Gastrocnemius medialis (tissue), 4 donors: ENCODE data around the gene SLC17A5. TPM values are rescaled to one million over a fixed set of nuclear protein-coding genes. Genes with fewer than 3 reads are reported as not detected.
"Not testable (repeated sequence)": the region's sequence is repeated elsewhere in the genome, so short reads cannot be mapped to it uniquely, and the experiment has no call there.

Experiments used
- ATAC-seq, 2 donors: fragments of 150-250 bp; one replicate each; pipeline ENCODE4 v1.9.1; 2016
- DNase-seq, 2 donors: peaks; one replicate each; pipeline ENCODE4 v3.0.0-alpha.2; 2019
- H3K27ac ChIP-seq, 4 donors: fragments of 200-600 bp; sonication (generic); 1 replicate in 1 of 4; 2 replicates in 3 of 4; pipeline ENCODE4 v1.5.1; 2016 to 2018; ENCODE audit warnings: mild to moderate bottlenecking in 2 of 4, moderate library complexity in 1 of 4
- H3K27me3 ChIP-seq, 3 donors: fragments of 200-600 bp; sonication (generic) in 2 of 3; 1 replicate in 1 of 3; 2 replicates in 2 of 3; pipeline versions ENCODE4 v1.5.1 to v1.6.0; 2016 to 2019; ENCODE audit warnings: mild to moderate bottlenecking in 1 of 3, moderate library complexity in 1 of 3
- H3K36me3 ChIP-seq, 2 donors: fragments of 200-600 bp; sonication (generic) in 1 of 2; one replicate each; pipeline ENCODE4 v1.5.1; 2017 to 2018
- H3K4me1 ChIP-seq, 2 donors: fragments of 200-600 bp; sonication (generic) in 1 of 2; one replicate each; pipeline ENCODE4 v1.5.1; 2016 to 2017; ENCODE audit warnings: mild to moderate bottlenecking in 2 of 2
- H3K4me3 ChIP-seq, 4 donors: fragments of 200-600 bp; sonication (generic) in 3 of 4; 1 replicate in 1 of 4; 2 replicates in 3 of 4; pipeline ENCODE4 v1.5.1; 2016 to 2019; ENCODE audit warnings: mild to moderate bottlenecking in 2 of 4
- H3K9me3 ChIP-seq, 3 donors: fragments of 200-600 bp; sonication (generic) in 2 of 3; 1 replicate in 1 of 3; 2 replicates in 2 of 3; pipeline ENCODE4 v1.5.1; 2016 to 2019
- POLR2A ChIP-seq, 2 donors: fragments of 450-650 bp; IDR thresholded peaks; one replicate each; pipeline ENCODE4 v1.6.1; 2017; ENCODE audit warnings: antibody characterized with exemption in 2 of 2, mild to moderate bottlenecking in 2 of 2, moderate library complexity in 2 of 2
- in situ Hi-C, 4 donors: fragments of 200-750 bp; cut with MboI; loops; one replicate each; pipeline versions ENCODE4 v1.15.0 to v1.8.0; 2017; ENCODE audit warnings: low sequenced_read_pairs in 4 of 4
- intact Hi-C: fragments of 100-400 bp; cut with DNase I; formaldehyde crosslinking; loops from one replicate; pipeline ENCODE4 v1.15.1; 2023; ENCODE audit warnings: low total_unique reads
- total RNA-seq, 4 donors: library from RNA; depleted of rRNA; stranded (reverse); fragments of >200 nt; gene quantifications; one replicate each; pipeline versions ENCODE4 v1.1.0 to v1.2.3, GENCODE V29; 2016
- TF ChIP-seq, protein P1 (sequence below), 5 experiments: fragments of 450-650 bp in 3 of 5; fragments of 200-600 bp in 2 of 5; sonication (generic) in 2 of 5; IDR thresholded peaks in 4 of 5; conservative IDR thresholded peaks in 1 of 5; 1 replicate in 4 of 5; 2 replicates in 1 of 5; pipeline ENCODE4 v1.5.1; 2016 to 2019; ENCODE audit warnings: antibody characterized with exemption in 5 of 5, mild to moderate bottlenecking in 3 of 5, moderate library complexity in 3 of 5

SLC17A5 gene
- total RNA-seq, 4 donors from 2014 or later = 2.6 to 11.5 (median 5.4) TPM

- TF ChIP-seq POLR2A (IDR thresholded peaks at IDR 0.05) = no peak
- TF ChIP-seq, protein P1, sequence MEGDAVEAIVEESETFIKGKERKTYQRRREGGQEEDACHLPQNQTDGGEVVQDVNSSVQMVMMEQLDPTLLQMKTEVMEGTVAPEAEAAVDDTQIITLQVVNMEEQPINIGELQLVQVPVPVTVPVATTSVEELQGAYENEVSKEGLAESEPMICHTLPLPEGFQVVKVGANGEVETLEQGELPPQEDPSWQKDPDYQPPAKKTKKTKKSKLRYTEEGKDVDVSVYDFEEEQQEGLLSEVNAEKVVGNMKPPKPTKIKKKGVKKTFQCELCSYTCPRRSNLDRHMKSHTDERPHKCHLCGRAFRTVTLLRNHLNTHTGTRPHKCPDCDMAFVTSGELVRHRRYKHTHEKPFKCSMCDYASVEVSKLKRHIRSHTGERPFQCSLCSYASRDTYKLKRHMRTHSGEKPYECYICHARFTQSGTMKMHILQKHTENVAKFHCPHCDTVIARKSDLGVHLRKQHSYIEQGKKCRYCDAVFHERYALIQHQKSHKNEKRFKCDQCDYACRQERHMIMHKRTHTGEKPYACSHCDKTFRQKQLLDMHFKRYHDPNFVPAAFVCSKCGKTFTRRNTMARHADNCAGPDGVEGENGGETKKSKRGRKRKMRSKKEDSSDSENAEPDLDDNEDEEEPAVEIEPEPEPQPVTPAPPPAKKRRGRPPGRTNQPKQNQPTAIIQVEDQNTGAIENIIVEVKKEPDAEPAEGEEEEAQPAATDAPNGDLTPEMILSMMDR (IDR thresholded peaks at IDR 0.05 in 4 of 5, conservative IDR thresholded peaks at IDR 0.05 in 1 of 5) = no peak
- intact Hi-C loops = no loop called here
Observed at GRCh38 chr6:73690056-73690455, 36.3 kb upstream of the SLC17A5 start.

DNA sequence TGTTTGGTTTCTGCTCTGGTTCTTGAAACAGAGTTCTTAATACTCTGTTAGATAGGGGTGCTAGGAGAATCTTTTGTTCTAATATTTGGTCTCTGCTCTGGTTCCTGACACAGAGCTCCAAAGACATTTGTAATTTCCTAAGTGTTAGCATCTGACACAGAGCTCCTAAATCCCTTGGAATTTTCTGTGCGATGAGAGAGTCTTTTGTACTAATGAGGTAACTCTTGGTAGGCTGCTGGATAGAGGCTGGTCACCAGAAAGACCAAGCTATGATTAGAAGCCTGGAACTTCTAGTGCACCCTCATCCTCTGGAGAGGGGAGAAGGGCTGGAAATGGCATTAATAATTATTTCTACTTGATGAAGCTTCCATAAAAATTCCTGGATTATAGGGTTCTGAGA lies 34.6 kb upstream of the SLC17A5 start:
- in situ Hi-C loops (no loop called here), intact Hi-C loops (no loop called here)
- no peak for DNase-seq
- no peak for ATAC-seq
- Histone ChIP-seq H3K4me1 (no peaks in the 10 kb centered on the region), H3K27ac (no peak overlapping the region), H3K9me3 (no peaks in the 10 kb centered on the region), H3K4me3 (no peak overlapping the region), H3K36me3 (no peaks in the 10 kb centered on the region), H3K27me3 (no peaks in the 10 kb centered on the region)
- no peak for TF ChIP-seq POLR2A (IDR thresholded peaks at IDR 0.05)
- TF ChIP-seq, protein P1 (IDR thresholded peaks at IDR 0.05 in 4 of 5, conservative IDR thresholded peaks at IDR 0.05 in 1 of 5) = no peak

More at GRCh38 chr6:73690056-73690455, 36.3 kb upstream of the SLC17A5 start:
- Histone ChIP-seq H3K4me1 (no peaks in the 10 kb centered on the region), H3K27ac (no peak overlapping the region), H3K4me3 (no peak overlapping the region), H3K27me3 (no peaks in the 10 kb centered on the region), H3K36me3 (no peaks in the 10 kb centered on the region), H3K9me3 (no peaks in the 10 kb centered on the region)
- DNase-seq = no peak
- ATAC-seq = no peak
- in situ Hi-C loops = no loop called here

DNA sequence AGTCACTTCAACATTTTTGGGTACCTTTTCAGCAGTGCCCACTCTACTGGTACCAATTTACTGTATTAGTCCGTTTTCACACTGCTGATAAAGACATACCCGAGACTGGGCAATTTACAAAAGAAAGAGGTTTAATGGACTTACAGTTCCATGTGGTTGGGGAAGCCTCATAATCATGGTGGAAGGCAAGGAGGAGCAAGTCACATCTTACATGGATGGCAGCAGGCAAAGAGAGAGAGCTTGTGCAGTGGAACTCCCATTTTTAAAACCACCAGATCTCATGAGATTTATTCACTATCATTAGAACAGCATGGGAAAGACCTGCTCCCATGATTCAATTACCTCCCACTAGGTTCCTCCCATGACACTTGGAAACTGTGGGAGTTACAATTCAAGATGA lies 29.8 kb upstream of the SLC17A5 start:
- H3K36me3 ChIP-seq, H3K27ac ChIP-seq, H3K9me3 ChIP-seq, H3K27me3 ChIP-seq, H3K4me1 ChIP-seq, H3K4me3 ChIP-seq, in situ Hi-C loops, DNase-seq, ATAC-seq, intact Hi-C loops: not testable (repeated sequence)

DNA sequence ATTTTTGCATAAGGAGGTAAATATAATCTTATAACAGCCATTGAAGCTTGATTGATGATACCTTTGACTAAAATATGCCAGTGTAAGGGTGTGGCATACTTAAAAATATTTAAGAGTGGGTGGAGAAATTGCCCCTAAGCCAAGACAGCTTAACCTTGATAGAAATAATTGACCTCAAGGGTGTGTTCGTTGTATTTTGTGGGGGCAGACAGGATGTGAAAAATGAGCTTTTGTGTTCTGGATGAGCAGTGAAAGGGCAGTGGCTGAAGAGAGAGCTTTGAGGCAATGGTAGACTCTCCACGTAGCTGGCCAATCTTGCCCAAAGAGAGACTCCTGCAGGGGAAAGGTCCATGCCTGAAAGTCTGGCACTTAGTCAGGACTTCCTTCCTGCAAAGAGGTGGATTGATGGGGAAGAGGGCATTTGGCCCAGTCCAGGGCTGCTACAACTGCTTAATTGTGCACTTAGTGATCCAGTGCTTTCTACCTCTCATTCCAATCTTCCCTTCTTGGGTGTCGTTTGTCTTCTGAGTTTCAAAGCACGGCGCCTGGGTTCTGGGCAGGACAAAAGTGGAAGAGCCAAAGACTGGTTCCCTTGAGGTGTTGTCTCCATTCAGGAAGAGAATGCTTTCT lies 26.6 kb upstream of the SLC17A5 start:
- no peak for DNase-seq
- no peaks in the 10 kb centered on the region for H3K9me3 ChIP-seq
- TF ChIP-seq POLR2A (IDR thresholded peaks at IDR 0.05) = no peak
- TF ChIP-seq, protein P1 (IDR thresholded peaks at IDR 0.05 in 4 of 5, conservative IDR thresholded peaks at IDR 0.05 in 1 of 5) = no peak
- intact Hi-C loops = no loop called here
- no peak overlapping the region for H3K27ac ChIP-seq
- H3K27me3 ChIP-seq = no peaks in the 10 kb centered on the region
- no peaks in the 10 kb centered on the region for H3K36me3 ChIP-seq
- no peak for ATAC-seq
- in situ Hi-C loops = no loop called here
- H3K4me3 ChIP-seq = no peak overlapping the region
- no peaks in the 10 kb centered on the region for H3K4me1 ChIP-seq

DNA sequence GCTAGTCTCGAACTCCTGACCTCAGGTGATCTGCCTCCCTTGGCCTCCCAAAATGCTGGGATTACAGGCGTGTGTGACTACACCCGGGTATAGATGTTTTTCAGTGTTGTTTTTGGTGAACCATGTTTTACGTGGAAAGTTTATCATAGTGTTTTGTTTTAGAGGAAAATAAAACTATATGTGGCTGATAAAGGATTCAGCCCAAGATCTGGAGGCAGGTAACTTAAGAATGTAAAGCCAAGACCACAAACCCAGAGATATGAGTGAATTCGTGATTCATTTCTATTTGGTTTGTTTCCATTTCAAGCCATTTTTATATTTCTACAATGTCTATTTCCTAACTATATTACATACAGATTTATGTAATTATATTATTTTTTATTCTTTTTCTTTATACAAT lies 26.1 kb upstream of the SLC17A5 start:
- intact Hi-C loops, H3K4me3 ChIP-seq, H3K27me3 ChIP-seq, H3K4me1 ChIP-seq, H3K9me3 ChIP-seq, DNase-seq, H3K27ac ChIP-seq, ATAC-seq, H3K36me3 ChIP-seq: not testable (repeated sequence)
- in situ Hi-C loops = loop anchor here in 2 of 4 donors (10.0 kb wide), 1 partner anchor 55 kb away; no protein-coding TSS in a partner anchor

DNA sequence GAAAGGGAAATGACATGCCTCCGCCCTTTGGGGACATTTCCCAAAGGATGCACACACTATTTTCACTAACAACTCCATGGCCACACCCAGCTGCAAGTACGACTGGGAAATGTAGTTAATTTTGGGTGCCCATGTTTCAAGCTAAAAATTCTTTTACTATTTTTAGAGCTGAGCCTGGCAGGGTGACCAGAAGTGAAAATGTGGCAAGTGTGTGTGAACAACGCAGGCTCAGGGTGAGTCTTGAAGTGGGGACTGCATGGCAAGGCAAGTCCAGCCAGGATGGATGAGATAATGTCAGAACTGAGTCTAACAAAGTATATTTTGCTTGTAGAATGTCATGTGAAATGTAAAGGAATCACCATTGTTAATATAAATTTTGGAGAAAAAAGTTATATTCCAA lies 25.2 kb upstream of the SLC17A5 start:
- intact Hi-C loops = no loop called here
- in situ Hi-C loops = loop anchor here in 2 of 4 donors (10.0 kb wide), 1 partner anchor 56 kb away; no protein-coding TSS in a partner anchor
- ATAC-seq (no peak), DNase-seq (no peak)
- no peak for TF ChIP-seq POLR2A (IDR thresholded peaks at IDR 0.05)
- TF ChIP-seq, protein P1 (IDR thresholded peaks at IDR 0.05 in 4 of 5, conservative IDR thresholded peaks at IDR 0.05 in 1 of 5) = no peak
- Histone ChIP-seq H3K36me3 (no peaks in the 10 kb centered on the region), H3K4me1 (no peaks in the 10 kb centered on the region), H3K27me3 (no peaks in the 10 kb centered on the region), H3K27ac (no peak overlapping the region), H3K9me3 (no peaks in the 10 kb centered on the region), H3K4me3 (no peak overlapping the region)
